ENCODE results near the gene ACOT6.
"Not testable (repeated sequence)": the region's sequence is repeated elsewhere in the genome, so short reads cannot be mapped to it uniquely, and the experiment has no call there.

DNA sequence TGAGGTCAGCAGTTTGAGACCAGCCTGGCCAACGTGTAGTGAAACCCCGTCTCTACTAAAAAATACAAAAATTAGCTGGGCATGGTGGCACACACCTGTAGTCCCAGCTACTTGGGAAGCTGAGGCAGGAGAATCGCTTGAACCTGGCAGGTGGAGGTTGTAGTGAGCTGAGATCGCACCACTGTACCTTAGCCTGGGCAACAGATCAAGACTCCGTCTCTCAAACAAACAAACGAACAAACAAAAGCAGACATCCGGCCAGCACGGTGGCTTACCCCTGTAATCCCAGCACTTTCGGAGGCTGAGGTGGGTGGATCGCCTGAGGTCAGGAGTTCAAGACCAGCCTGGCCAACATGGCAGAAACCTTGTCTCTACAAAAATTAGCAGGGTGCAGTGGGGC is 24.0 kb downstream of the ACOT6 start:
- TF ChIP-seq CEBPB (IDR thresholded peaks at IDR 0.05); SMC3 (IDR thresholded peaks at IDR 0.05); HOXA7 (CRISPR knock-in tag; IDR thresholded peaks at IDR 0.05): not testable (repeated sequence)
- TF ChIP-seq, protein P1, sequence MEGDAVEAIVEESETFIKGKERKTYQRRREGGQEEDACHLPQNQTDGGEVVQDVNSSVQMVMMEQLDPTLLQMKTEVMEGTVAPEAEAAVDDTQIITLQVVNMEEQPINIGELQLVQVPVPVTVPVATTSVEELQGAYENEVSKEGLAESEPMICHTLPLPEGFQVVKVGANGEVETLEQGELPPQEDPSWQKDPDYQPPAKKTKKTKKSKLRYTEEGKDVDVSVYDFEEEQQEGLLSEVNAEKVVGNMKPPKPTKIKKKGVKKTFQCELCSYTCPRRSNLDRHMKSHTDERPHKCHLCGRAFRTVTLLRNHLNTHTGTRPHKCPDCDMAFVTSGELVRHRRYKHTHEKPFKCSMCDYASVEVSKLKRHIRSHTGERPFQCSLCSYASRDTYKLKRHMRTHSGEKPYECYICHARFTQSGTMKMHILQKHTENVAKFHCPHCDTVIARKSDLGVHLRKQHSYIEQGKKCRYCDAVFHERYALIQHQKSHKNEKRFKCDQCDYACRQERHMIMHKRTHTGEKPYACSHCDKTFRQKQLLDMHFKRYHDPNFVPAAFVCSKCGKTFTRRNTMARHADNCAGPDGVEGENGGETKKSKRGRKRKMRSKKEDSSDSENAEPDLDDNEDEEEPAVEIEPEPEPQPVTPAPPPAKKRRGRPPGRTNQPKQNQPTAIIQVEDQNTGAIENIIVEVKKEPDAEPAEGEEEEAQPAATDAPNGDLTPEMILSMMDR (IDR thresholded peaks at IDR 0.05), result not testable (repeated sequence)

Measured in A549 (cell line).